NCI-H1092 (cell line): ENCODE data around the gene SBK2.
"Not testable (repeated sequence)": the region's sequence is repeated elsewhere in the genome, so short reads cannot be mapped to it uniquely, and the experiment has no call there.

Source experiments
- DNase-seq: peaks from one replicate; lab custom pipeline; 2025; lab: John Stamatoyannopoulos, UW

Gene SBK2

GRCh38 chr19:55535173-55535964, 1.6 kb downstream of the SBK2 start:
- DNase-seq = no peak

GRCh38 chr19:55534280-55534679, 2.7 kb downstream of the SBK2 start:
- DNase-seq = not testable (repeated sequence)

DNA sequence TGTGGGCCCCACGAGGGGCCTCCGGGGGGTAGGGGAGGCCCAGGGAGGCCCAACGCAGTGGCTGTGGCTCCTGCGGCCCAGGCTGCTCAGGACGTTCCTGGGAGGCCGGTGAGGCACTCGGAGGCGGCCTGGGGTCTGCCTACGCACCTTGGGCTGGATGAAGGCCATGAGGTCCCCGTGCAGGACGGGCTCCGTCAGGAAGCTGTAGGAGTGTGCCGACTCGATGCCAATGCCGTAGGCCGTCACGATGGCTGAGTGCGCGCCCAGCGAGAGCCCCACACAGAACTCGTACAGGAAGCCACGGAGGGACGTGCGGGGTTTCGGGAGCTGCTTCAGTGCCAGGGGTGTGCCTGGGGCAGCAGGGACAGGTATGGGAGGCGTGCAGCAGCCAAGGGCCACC, 5.9 kb downstream of the SBK2 start:
- no peak for DNase-seq

GRCh38 chr19:55529636-55530234, 7.2 kb downstream of the SBK2 start:
- no peak for DNase-seq

DNA sequence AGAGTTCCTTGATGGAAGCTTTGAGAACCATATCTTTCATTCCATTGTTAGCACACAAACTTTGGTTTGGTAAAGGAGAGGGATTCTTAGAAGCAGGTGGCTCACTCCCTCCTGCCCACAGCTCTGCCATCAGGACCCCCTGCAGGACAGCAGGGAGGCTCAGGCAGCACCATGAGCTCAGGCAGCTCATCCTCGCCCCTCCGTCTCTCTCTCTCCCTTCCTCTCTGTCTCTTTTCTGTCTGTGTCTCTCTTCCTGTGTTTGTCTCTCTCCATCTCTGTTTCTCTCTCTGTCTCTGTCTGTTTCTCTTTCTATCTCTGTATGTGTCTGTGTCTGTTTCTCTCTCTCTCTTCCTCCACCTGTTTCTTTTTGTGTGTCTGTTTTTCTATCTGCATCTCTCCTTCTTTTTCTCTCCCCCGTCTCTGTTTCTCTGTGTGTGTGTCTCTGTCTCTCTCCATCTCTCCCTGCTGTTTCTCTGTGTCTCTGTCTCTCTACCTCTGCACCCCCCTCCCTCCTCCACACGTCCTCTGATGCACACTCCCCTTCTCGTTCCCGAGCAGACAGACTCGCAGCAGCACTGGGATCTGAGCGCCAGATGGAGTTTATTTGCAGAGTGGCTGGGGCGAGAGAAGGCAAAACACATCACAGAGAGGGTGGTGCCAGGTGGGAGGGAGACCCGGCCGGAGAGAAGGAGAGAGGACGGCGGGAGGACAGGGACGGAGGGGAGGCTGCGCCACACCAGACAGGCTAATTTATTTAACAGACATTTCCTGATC, 8.7 kb downstream of the SBK2 start:
- DNase-seq = peak; percentile 83

- no peak for DNase-seq
Measured at GRCh38 chr19:55527197-55528029, 9.5 kb downstream of the SBK2 start.

DNA sequence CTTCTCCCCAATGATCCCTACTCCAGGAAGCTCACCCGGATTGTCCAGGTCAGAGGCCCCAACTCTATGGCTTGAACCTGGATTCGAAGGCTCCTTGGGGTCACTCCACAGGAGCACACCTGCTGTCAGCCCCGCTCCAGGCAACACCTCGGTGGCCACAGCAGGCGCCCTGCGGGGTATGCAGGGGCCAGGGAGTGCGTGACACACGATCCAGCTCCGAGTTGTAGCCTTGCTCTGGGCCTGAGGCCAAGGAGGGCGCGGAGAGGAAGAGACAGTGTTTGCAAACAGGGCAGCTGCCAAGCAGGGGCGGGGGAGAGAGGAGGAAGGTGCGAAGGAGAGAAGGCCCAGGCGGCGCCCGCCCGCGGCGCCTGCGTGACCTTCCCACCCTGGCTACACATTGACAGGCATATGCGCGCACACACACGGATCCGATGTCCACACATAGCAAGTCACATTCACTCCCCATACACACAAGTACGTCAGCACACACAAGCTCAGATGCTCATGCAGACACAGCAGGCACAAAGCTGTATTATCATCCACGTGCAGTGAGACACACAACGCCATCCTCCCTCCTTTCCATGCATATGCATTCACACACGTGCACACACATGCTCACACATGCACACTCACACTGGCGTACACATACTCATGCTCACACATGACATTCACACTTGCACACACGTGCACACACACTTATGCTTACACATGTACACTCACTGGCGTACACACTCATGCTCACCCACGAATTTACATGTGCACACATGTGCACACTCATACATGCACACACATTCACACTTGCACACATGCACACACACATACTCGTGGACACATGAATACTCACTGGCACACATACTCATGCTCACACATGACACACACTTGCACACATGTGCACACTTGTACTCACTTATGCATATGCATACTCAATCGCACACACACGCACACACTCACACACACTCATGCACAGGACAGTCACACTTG, 10.4 kb downstream of the SBK2 start:
- peak; percentile 89 for DNase-seq

- DNase-seq = no peak
Measured at GRCh38 chr19:55525289-55526101, 11.4 kb downstream of the SBK2 start.

- no peak for DNase-seq
Measured at GRCh38 chr19:55520691-55521292, 16.1 kb downstream of the SBK2 start.

- no peak for DNase-seq
Measured at GRCh38 chr19:55519451-55520311, 17.3 kb downstream of the SBK2 start.

- DNase-seq = peak; percentile 82
Measured at GRCh38 chr19:55516878-55517620, 19.9 kb downstream of the SBK2 start.

DNA sequence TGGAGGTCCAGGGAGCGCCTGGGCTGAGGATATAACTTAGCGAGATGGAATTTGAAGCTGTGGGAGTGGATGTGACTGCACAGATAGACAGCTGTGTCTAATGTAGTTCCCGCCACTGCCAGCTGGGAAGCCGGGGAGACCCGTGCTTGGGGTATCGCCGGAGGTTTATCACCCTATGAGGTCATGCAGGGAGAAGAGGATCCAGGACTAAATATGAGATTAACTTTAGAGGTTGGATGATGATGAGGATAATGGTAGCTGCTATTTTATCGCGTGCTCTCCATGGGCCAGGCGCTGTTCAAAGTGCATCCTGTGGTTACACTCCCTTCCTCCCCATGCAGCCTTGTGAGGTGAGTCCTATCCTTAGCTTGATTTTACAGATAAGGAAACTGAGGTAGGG, 28.8 kb downstream of the SBK2 start:
- DNase-seq = no peak

DNA sequence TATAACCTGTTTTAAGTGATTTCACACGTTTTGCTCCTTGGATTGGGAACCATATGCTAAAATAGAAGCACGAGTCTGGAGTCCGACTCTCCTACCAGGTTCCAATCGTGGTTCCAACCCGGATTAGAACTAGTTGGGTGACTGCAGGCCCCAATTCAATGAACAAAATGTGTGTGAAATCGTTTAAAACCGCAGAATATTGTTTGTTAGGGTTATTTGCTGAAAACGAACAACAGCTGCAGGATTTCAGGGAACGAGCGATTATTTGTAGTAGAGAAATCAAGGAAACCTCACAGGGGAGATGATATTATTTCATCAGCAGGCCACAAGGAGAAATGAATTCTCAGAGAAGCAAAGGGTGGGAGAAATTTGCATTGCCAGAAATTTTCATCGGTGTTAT, 32.0 kb downstream of the SBK2 start:
- DNase-seq = no peak

- DNase-seq = no peak
Measured at GRCh38 chr19:55504252-55504603, 32.7 kb downstream of the SBK2 start.

- peak; percentile 77 for DNase-seq
Measured at GRCh38 chr19:55503502-55504251, 33.3 kb downstream of the SBK2 start.

DNA sequence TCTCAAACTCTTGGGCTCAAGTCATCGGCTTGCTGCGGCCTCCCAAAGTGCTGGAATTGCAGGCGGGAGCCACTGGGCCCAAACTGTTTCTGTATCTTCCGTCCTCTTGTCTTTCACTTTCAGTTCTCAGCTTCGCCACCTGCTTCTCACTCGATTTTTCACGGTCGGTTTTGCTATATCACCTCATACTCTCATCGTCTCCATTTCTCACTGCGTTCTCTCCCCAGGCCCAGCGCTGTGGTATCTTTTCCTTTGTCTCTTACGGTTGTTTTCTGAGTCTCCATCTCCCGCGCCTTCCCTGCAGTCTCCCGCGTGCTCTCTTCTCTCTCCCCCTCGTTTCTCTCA, 33.8 kb downstream of the SBK2 start:
- DNase-seq = no peak

GRCh38 chr19:55502197-55502952, 34.6 kb downstream of the SBK2 start:
- DNase-seq = no peak
